RWPE1 (cell line): ENCODE measurements around the gene OGG1.

Experiments used
- CTCF ChIA-PET: fragments of 350-600 bp; sonication (Branson Sonifier 250); formaldehyde crosslinking; extraction: SDS; loops from one replicate; lab custom pipeline; 2021; lab: Yijun Ruan, JAX
- POLR2A ChIA-PET: fragments of 400-600 bp; formaldehyde crosslinking; extraction: SDS; loops from one replicate; lab custom pipeline; 2020; ENCODE audit warnings: antibody characterized with exemption; ENCODE audit not compliant: low non-redundant PET; lab: Yijun Ruan, JAX
- DNase-seq: peaks from one replicate; pipeline ENCODE4 v3.0.0; 2012; ENCODE audit warnings: low spot score
- H3K27ac ChIP-seq: fragments of 450-650 bp; 2 replicates; pipeline ENCODE4 v1.5.1; 2017
- TF ChIP-seq, protein P1 (sequence below): fragments of 450-650 bp; conservative IDR thresholded peaks from 2 replicates; pipeline ENCODE4 v1.5.1; 2017; ENCODE audit warnings: low read depth, mild to moderate bottlenecking

Gene OGG1

DNA sequence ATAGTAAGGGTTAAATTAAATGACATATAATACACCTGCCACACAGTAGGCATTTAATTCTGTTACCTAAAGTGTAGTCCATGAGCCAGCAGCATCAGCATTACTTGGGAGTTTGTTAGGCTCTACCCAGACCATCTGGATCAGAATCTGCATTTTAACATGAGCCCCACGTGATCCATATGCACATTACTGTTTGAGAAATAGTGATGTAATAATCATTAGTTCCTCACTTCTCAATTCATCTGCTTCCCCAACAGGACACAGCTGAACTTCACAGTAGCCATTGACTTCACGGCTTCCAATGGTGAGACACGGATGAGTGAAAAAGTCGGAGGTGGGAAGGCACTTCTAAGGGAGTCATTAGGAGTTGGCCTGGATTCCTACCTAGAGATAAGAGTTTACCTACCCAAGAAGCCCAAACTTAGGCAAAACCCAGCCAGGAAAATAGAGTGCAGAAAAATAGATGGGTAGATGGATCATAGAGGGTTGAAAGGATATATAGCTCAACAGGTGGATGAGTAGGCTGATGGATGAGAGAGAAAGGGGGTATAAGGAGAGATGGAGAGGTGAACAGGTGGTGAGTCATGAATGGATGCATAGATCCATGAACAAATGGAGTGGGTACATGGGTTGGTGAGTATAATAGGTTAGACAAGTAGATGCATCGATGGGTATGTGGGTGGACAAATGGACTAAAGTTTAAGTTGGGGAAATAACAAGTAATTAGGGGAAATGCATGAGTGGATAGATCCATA lies 32.8 kb upstream of the OGG1 start:
- no peak for DNase-seq
- POLR2A ChIA-PET: no interaction called here

DNA sequence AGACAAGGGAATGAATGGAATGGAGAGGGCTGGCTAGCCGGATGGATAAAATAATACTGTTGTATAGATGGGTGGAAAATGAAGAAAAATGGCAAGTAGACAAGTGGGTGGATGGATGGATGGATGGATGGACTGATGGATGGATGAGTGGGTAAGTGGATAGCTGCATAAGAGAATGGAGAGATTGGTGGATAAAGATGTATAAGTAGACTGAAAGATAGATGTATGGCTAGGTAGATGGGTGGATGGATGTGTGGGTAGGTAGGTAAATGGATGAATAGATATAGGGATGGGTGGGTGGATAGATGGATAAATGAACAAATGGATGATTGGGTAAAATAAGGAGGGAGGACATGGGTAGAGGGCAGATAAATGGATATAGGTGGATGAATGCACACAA lies 32.2 kb upstream of the OGG1 start:
- ChIA-PET CTCF (no interaction called here), POLR2A (no interaction called here)
- TF ChIP-seq, protein P1, sequence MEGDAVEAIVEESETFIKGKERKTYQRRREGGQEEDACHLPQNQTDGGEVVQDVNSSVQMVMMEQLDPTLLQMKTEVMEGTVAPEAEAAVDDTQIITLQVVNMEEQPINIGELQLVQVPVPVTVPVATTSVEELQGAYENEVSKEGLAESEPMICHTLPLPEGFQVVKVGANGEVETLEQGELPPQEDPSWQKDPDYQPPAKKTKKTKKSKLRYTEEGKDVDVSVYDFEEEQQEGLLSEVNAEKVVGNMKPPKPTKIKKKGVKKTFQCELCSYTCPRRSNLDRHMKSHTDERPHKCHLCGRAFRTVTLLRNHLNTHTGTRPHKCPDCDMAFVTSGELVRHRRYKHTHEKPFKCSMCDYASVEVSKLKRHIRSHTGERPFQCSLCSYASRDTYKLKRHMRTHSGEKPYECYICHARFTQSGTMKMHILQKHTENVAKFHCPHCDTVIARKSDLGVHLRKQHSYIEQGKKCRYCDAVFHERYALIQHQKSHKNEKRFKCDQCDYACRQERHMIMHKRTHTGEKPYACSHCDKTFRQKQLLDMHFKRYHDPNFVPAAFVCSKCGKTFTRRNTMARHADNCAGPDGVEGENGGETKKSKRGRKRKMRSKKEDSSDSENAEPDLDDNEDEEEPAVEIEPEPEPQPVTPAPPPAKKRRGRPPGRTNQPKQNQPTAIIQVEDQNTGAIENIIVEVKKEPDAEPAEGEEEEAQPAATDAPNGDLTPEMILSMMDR: no peak
- no peak overlapping the region for H3K27ac ChIP-seq
- no peak for DNase-seq

More for the DNA sequence above, 32.8 kb upstream of the OGG1 start:
- CTCF ChIA-PET: no interaction called here
- H3K27ac ChIP-seq: no peak overlapping the region
- TF ChIP-seq, protein P1: no peak

DNA sequence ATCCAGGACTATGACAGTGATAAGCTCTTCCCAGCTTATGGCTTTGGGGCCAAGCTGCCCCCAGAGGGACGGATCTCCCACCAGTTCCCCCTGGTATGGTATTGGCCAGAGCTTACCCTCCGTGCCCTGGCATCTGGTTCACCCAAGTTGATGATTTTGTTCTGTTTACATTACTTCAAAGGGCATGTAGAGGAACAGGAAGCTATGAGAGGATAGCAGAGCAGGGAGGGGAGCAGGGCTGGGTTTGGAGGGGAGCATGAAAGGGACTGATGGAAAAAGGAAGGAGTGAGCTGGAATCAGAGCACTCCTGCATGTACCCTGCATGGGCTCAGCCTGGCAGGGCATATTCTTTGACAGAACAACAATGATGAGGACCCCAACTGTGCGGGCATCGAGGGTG lies 31.6 kb upstream of the OGG1 start:
- no peak overlapping the region for H3K27ac ChIP-seq
- ChIA-PET CTCF (no interaction called here), POLR2A (no interaction called here)
- TF ChIP-seq, protein P1: no peak
- DNase-seq: no peak

DNA sequence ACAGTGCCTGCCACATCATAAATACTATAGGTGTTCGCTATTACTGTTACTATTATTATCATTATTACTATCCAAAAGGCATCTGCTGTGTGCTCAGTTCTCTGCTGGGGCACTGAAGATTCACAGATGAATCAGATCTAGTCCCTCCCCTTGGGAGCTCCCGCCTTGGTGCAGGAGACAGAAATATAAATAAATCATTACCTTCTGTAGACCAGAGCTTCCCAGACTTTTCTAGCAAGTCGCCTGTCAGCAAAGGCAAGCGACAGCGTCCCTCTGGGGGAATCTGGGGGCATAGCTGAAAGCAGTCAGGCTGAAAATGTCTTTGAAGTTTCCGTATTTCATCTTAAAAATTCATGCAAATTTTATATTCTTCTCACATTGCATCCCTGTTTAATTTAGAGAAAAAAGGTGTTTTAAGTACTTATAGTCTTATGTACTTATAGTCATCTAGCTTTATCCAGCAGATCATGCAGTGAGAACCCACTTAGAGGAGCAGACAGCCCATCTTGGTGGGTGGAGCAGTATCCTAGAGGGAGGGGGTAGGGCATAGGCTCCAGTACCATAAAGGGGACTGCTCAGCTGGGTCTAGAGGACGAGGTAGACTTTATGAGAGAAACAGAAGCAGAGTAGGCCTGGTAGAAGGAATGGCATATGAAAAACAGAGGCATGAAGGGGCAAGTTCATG lies 28.6 kb upstream of the OGG1 start:
- DNase-seq: no peak
- ChIA-PET POLR2A (no interaction called here), CTCF (no interaction called here)
- TF ChIP-seq, protein P1: no peak
- no peak overlapping the region for H3K27ac ChIP-seq

DNA sequence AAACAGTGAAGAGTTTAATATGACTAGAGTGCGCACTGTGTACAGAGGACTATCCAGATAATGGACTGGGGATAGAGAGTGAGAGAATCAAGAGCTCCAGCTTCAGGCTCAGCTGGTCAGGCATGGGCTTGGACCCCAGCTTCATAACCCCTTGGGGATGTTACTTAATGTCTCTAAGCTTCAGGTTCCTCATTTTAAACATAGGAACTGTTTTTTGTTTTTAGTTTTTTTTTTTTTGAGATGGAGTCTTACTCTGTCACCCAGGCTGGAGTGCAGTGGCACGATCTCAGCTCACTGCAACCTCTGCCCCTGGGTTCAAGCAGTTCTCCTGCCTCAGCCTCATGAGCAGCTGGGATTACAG lies 28.1 kb upstream of the OGG1 start:
- TF ChIP-seq, protein P1: no peak
- CTCF ChIA-PET: no interaction called here
- POLR2A ChIA-PET: no interaction called here
- no peak for DNase-seq
- no peak overlapping the region for H3K27ac ChIP-seq

DNA sequence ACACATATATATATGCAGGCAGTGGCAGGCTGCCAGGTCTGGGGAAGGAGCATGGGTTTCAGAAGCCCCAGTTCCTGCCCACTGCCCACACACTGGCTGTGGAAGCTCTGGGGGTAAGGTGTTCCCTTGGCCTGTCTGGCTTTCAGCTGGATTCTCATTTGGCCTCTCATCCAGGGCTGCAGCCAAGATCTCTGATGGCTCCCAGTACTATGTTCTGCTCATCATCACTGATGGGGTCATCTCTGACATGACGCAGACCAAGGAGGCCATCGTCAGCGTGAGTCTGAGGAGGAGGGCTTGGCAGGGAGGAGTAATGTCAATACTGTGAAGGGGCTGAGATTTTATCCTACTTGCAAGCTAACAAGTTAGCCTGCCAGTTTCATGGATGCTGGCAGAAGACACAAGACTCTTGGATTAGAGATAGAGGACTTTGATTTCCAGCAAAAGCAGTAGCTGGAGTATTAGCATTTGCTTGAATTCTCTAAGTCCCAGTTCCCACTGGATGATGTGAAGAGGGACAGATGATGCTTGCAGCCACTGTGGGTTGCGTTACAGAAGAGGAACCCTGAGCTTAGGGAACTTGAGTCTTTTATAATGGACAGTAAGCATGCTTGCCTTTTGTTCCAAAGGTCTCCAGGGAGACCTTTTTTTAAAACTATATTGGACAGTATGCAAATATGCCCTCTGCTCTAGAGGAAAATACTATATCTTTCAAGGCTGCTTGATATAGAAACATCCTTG lies 23.8 kb upstream of the OGG1 start:
- TF ChIP-seq, protein P1: no peak
- no peak for DNase-seq
- ChIA-PET CTCF (interaction anchor here (0.7 kb wide), 1 partner anchor 80 kb away, joined by 5 read pairs; no protein-coding TSS in a partner anchor), POLR2A (no interaction called here)
- no peak overlapping the region for H3K27ac ChIP-seq
